ENCODE results near the gene RNF20. TPM values are rescaled to one million over a fixed set of nuclear protein-coding genes. Genes with fewer than 3 reads are reported as not detected.
"Not testable (repeated sequence)": the region's sequence is repeated elsewhere in the genome, so short reads cannot be mapped to it uniquely, and the experiment has no call there.

Gene RNF20
- polyA plus RNA-seq, 4 donors, result 50.1 to 67.4 (median 57.4) TPM

GRCh38 chr9:101586651-101587050 is 53.0 kb downstream of the RNF20 start:
- no peak for DNase-seq (ENCODE audit: low read depth in 4 of 4, low spot score in 2 of 4)

DNA sequence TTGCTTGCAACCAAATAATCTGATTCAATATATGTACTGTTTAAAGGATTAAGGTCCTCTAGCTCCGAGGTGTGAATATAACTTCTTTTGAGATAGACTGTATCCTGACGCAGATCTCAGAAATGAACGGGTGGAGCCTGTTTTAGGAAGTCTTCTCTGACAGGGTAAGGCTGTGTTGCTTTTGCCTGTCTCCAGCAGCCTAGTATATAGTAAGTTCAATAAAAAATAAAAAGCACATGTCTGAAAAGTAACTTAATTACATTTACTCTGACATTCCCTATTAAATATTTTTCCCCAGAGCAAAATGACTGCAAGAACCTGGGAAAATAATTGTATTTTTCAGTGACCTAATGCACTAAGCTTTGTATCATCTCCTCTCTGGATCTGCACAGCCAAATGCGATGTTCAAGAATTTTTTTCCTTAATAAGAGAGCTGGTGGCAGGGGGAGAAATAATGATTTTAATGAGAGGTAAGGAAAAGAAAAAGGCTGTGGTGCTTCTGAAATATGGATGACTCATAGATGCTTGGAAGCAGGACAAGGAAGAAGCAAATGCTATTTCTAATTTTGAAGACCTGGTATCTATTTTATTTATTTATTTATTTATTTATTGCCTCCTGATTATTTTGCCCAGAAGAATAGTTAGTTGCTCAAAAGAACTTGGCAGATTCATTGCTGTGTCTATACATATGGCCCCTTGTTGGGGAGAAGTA is 53.8 kb downstream of the RNF20 start:
- DNase-seq (ENCODE audit: low read depth in 4 of 4, low spot score in 2 of 4), result no peak

DNA sequence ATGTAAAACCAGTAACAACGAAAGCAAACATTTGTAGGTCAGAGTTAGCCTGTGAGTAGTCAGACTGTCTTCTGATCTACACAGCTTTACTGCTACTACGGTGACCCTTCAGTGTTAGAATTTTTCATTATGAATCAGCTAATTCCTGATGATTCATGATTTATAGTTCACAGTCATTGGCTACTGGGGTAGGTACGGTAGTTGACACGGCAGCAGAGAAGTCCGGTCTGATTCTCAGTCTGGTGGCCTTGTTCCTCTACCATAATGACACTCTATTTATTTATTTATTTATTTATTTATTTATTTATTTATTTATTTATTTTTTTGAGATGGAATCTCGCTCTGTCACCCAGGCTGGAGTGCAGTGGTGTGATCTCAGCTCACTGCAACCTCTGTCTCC is 56.4 kb downstream of the RNF20 start:
- DNase-seq (ENCODE audit: low read depth in 4 of 4, low spot score in 2 of 4), result not testable (repeated sequence)

GRCh38 chr9:101590901-101591300 is 57.2 kb downstream of the RNF20 start:
- no peak for DNase-seq (ENCODE audit: low read depth in 4 of 4, low spot score in 2 of 4)

GRCh38 chr9:101591787-101592446 is 58.3 kb downstream of the RNF20 start:
- DNase-seq (ENCODE audit: low read depth in 4 of 4, low spot score in 2 of 4), result no peak

- DNase-seq (ENCODE audit: low read depth in 4 of 4, low spot score in 2 of 4), result no peak
Measured at GRCh38 chr9:101592788-101593187, 59.1 kb downstream of the RNF20 start.

DNA sequence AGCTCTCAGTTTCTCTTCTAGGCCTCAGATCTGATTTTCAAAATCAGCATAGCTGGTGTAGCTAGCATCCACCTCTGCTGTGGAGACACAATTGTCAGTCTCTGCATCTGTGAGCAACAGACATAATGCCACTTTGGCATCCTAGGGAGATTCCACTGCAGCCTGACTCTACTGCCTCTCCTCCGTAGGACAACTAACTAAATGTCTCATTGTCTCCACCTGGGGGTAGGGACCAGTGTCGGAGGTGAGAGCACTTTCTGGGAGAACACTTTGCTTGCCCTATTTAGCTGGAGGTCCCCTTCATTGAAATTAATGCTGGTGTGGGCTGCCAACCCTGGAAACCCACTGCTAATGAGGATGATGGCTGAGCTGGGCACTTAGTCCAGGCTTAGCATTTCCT is 59.7 kb downstream of the RNF20 start:
- DNase-seq (ENCODE audit: low read depth in 4 of 4, low spot score in 2 of 4), result no peak

DNA sequence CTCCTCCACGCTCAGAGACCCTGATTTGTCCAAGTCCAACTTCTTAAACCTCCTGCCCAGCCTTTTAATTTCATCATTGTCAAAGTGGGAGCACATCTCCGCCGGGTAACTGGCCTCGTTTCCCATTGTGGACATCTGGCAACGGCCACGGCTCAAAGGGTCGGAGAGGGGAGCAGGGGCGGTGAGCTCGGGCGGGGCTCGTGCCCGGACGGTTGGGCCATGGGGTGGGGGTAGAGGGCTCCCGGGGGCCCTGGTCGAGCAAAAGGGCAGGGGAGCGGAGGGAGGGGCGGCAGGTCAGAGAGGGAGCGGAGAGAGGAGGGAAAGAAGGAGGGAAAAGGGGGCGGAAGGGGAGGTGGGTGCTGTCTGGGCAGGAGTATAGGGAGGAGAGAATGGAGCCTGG is 61.1 kb downstream of the RNF20 start, which contains the start of gene PPP3R2:
PPP3R2 (minus strand) TSS at position 174 of the 400 bp plus-strand sequence; CDS start at position 126, 48 bp downstream.
- no peak for DNase-seq (ENCODE audit: low read depth in 4 of 4, low spot score in 2 of 4)

DNA sequence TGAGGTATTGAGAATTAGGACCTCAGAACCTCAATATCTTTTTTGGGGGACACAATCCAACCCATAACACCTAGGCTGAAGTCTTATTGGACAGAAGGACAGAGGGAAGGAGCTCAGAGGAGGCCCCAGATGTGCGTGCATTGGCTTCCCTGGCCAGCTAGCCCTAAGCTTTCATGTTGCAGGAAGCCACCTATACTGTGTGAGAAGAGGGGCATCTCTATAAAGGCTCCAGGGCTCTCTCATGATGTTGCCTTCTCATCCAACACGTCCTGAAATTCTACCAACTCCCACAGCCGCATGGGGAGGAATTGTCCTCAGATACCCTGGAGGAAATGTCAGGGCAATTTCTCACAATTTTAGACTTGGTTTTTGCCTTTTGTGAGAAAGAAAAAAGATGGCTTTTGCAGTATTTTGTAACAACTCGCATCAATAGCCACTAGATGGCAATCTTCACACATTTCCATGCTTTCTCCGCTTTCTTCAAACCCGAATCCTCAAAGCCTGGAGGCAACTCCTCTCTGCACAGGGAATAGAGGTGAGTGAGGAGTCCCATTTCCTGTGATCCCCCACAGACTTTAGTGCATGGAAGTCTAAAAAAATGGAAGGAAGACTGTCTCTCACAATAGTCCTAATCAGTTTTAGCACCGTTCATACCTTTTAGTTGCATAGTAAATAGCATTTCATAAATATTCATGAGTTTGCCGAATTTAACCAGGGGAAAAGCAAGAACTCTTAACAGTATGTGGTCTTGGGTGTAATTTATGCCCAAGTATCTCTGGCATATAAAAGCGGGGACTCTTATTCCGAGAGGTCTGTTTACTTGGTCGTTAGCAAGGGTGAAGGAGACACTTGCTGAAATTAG is 68.5 kb downstream of the RNF20 start:
- DNase-seq (ENCODE audit: low read depth in 4 of 4, low spot score in 2 of 4), result peak; percentile 24 to 39 (median 28)

DNA sequence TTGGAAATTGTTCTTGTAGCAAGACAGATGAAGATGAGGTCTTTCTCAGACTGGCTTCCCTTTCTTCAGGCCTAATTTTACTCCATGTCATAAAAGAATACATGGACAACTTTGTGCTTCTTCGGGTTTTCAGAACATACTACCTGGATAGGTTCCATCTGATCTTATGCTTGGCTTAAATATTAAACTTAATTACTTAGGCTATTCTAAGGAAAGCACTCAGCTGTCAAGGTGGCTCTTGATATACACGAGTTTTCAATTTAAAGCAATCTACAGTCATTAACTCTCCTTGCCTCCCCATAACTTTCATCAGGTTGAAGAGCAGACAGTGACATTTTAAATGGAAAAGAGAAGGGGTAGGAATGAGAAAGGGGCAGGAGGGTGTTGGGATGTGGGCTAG is 70.6 kb downstream of the RNF20 start:
- no peak for DNase-seq (ENCODE audit: low read depth in 4 of 4, low spot score in 2 of 4)

DNA sequence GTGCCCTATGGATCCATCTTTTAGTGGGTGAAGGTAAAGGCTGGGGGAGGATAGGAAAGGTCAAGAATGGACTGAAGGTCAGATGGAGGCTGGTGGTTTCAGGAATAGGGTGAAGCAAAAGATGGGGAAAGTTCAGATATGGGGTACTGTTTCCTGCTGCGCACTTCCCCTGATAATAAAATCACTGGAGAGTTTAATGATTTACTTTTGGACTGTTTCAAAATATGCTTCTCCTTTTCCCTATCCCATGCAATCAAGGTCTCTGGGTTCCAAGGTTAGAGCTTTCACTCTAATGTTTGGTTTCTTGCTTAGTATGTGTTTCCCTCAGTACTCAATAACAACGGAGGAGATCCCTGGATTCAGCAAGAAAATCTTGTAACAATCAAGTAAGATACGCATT is 71.9 kb downstream of the RNF20 start:
- DNase-seq (ENCODE audit: low read depth in 4 of 4, low spot score in 2 of 4), result no peak

Other genes starting within 250 kb of the RNF20 start
- under 1 TPM; 0.05 to 0.68 (median 0.25) TPM for gene BAAT, start 148.8 kb upstream of the RNF20 start, polyA plus RNA-seq (ENCODE audit: insufficient read length in 4 of 4)
- gene MRPL50, start 135.2 kb upstream of the RNF20 start, polyA plus RNA-seq (ENCODE audit: insufficient read length in 4 of 4), result 10 to 100 TPM; 20.3 to 29.2 (median 25.3) TPM
- gene ZNF189, start 135.0 kb upstream of the RNF20 start, polyA plus RNA-seq (ENCODE audit: insufficient read length in 4 of 4), result 10 to 100 TPM; 35.6 to 50.5 (median 43.9) TPM
- 100 to 1,000 TPM; 634 to 947 (median 782) TPM for gene ALDOB, start 98.1 kb upstream of the RNF20 start, polyA plus RNA-seq (ENCODE audit: insufficient read length in 4 of 4)
- under 1 TPM in 2 of 4 donors, not detected in 2; 0.04 to 0.09 TPM for gene PPP3R2, start 61.1 kb downstream of the RNF20 start, polyA plus RNA-seq (ENCODE audit: insufficient read length in 4 of 4)
- gene GRIN3A, start 204.8 kb downstream of the RNF20 start, polyA plus RNA-seq (ENCODE audit: insufficient read length in 4 of 4), result 1 to 10 TPM; 1.8 to 2.2 (median 2.1) TPM